ENCODE data around the gene ITGA8. TPM values are rescaled to one million over a fixed set of nuclear protein-coding genes. Genes with fewer than 3 reads are reported as not detected.

Gene ITGA8
- total RNA-seq, 1 experiment from 2014 or later = 0.02 TPM

GRCh38 chr10:15625261-15625660, 94.5 kb downstream of the ITGA8 start:
- Histone ChIP-seq H3K9ac (ENCODE audit: low read length) (no peak overlapping the region), H3K79me2 (ENCODE audit: insufficient read depth, low read length) (no peaks in the 10 kb centered on the region), H3K4me3 (replicated peaks in 1 of 2; ENCODE audit: low read depth in 1 of 2, low read length in 2 of 2) (no peak overlapping the region), H3K9me2 (ENCODE audit: insufficient read depth) (no peaks in the 10 kb centered on the region), H3K9me3 (ENCODE audit: control insufficient read depth in 1 of 2, insufficient read depth in 1 of 2, low read depth in 1 of 2, low read length in 2 of 2) (no peaks in the 10 kb centered on the region), H3K27me3 (ENCODE audit: insufficient read depth, low read length) (peaks cover 33% of the 10 kb centered on the region), H2AFZ (ENCODE audit: low read depth, low read length, poor library complexity, severe bottlenecking) (no peak overlapping the region), H3K36me3 (ENCODE audit: control insufficient read depth in 1 of 2, insufficient read depth in 2 of 2, low read length in 2 of 2) (no peaks in the 10 kb centered on the region), H3K27ac (ENCODE audit: low read depth, low read length) (no peak overlapping the region), H3K4me1 (ENCODE audit: control insufficient read depth in 1 of 2, insufficient read depth in 2 of 2, low read length in 2 of 2) (0 out of 4 replicates have a peak, but pooled peaks cover 0 to 5% of the 10 kb centered on the region in 2 experiments), H3K4me2 (ENCODE audit: low read length) (no peak overlapping the region), H4K20me1 (ENCODE audit: insufficient read depth) (no peaks in the 10 kb centered on the region)
- ChIA-PET CTCF (no interaction called here), POLR2A (no interaction called here), RAD21 (ENCODE audit: low non-redundant PET in 1 of 2, low total read pairs in 2 of 2, uncharacterized antibody in 2 of 2, unreplicated experiment in 2 of 2) (no interaction called here)
- intact Hi-C loops (cut with micrococcal nuclease) = no loop called here
- TF ChIP-seq RAD21 (IDR thresholded peaks at IDR 0.05; ENCODE audit: low read depth) = no peak
- TF ChIP-seq SIN3A (IDR thresholded peaks at IDR 0.05; ENCODE audit: low read depth) = no peak
- no peak for TF ChIP-seq MAX (IDR thresholded peaks at IDR 0.05)
- TF ChIP-seq ZFX (IDR thresholded peaks at IDR 0.05) = no peak
- TF ChIP-seq REST (IDR thresholded peaks at IDR 0.05; ENCODE audit: low read depth) = no peak
- TF ChIP-seq TCF7L2 (IDR thresholded peaks at IDR 0.05; ENCODE audit: borderline replicate concordance, extremely low read depth, insufficient read depth, insufficient read length) = no peak
- no peak for TF ChIP-seq FOSL1 (IDR thresholded peaks at IDR 0.05; ENCODE audit: low read depth)
- no peak for TF ChIP-seq CBX3 (IDR thresholded peaks at IDR 0.05; ENCODE audit: low read depth)
- no peak for TF ChIP-seq ZBTB33 (IDR thresholded peaks at IDR 0.05; ENCODE audit: extremely low read depth, insufficient replicate concordance, low read length)
- no peak for TF ChIP-seq EZH2phosphoT487 (IDR thresholded peaks at IDR 0.05; ENCODE audit: borderline replicate concordance)
- TF ChIP-seq POLR2A (IDR thresholded peaks at IDR 0.05; ENCODE audit: borderline replicate concordance, extremely low read depth, insufficient read depth, insufficient read length) = no peak
- TF ChIP-seq ATF3 (IDR thresholded peaks at IDR 0.05) = no peak
- TF ChIP-seq EGR1 (IDR thresholded peaks at IDR 0.05; ENCODE audit: low read depth) = no peak
- TF ChIP-seq YY1 (IDR thresholded peaks at IDR 0.05; ENCODE audit: extremely low read depth, insufficient replicate concordance, low read depth, low read length) = no peak
- BruUV-seq (replicated peaks) = no TSS peak
- DNase-seq (ENCODE audit: low read depth, low spot score) (no peak), ATAC-seq (no peak)
